NCI-H146 treated with DMSO at 0.1 percent for 48 hours (cell line): ENCODE results near the gene KRT14.
"Not testable (repeated sequence)": the region's sequence is repeated elsewhere in the genome, so short reads cannot be mapped to it uniquely, and the experiment has no call there.

Source experiments
- DNase-seq: peaks from one replicate; lab custom pipeline; 2025; ENCODE audit not compliant: unreplicated experiment; lab: John Stamatoyannopoulos, UW

KRT14 gene

DNA sequence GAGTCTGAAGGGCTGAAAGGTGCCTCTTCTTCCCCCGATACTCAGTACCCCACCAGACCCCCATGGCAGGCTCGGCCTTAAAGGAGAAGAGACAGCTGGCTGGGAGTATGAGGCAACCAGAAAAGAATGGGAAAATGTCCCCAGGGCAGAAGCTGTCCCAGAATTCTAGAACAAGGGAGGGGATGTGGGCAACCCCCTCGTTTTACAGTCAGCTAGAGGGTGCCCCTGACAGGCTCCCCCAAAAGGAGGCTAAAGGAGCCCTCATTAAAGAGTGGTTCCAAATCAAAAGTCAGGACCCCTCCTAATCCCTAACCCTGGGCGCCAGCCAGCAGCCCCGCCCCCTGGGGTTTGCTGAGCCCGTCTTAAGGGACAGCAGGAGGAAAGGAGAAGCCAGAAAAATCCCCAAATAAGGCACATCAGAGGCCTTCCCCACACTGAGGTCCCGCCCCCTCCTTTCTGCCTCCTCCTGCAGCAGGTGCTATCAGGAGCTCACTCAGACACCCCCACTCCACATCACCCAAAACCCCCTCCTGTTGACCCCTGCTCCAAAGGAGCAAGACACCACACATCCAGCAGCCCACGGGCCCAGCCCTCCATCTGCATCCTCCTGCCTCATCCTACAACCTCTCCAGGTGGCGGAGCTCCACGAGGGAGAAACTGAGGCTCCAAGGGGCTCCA lies 36.6 kb upstream of the KRT14 start:
- not testable (repeated sequence) for DNase-seq

DNA sequence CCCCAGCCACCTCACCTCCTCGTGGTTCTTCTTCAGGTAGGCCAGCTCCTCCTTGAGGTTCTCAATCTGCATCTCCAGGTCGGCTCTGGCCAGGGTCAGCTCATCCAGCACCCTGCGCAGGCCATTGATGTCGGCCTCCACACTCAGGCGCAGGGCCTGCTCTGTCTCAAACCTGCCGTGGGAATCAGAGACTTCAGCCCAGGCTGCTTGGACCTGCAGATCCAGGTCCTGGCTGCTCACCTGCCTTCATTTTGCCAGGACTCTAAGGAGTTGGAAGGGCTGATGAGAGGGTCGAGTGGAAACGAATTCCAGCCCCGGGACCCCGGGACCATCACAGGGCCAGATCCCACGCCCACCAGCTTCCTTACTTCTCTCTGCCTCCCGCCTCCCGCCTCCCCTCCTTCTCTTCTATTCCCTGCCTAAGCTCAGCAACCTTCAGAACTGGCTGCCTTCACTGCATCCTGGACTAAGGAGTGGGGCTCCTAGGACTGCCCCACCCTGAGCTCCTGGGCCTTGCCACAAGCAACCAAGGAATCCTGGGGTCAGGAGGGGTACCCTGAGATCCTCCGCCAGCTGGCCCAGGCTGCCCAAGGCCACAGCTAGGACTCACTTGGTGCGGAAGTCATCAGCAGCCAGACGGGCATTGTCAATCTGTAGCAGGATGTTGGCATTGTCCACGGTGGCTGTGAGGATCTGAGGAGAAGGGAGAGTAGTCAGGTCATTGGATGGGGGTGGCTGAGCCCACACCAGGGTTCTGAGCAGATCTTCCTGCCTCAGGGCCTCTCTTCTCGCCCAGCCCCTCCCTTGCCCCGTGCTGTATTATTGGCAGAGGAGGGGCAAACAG lies 35.9 kb upstream of the KRT14 start:
- not testable (repeated sequence) for DNase-seq

DNA sequence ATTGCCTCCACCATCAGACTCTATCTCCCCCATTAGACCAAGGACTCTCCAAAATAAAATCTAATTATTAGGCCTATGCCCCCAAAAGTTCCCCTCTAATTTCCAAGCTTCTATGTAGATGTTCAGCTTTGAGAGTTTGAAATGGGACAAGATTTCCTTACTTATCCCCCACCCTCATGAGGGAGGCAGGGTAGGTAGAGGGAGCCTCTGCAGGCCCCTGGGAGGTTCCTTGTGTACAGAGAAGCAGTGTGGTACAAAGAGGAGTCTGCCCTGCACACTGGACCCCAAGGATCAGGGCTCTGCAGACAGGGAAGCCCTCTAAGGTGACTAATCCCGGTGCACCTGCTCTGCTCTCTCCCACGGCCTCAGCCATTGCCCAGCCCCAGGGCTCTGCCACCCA lies 35.2 kb upstream of the KRT14 start:
- no peak for DNase-seq

DNA sequence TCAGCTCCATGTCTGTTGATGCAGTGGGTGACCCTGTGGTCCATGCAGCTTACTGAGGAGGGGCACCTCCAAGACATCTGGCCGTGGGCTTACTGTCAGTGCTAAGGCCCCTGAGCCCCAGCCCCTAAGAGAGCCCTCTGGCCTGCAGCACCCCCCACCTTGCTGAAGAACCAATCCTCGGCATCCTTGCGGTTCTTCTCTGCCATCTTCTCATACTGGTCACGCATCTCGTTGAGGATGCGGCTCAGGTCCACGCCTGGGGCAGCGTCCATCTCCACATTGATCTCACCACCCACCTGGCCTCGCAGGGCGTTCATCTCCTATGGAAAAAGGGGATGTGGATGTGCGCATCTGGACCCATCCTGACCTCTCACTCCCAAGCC lies 34.7 kb upstream of the KRT14 start:
- DNase-seq: not testable (repeated sequence)

DNA sequence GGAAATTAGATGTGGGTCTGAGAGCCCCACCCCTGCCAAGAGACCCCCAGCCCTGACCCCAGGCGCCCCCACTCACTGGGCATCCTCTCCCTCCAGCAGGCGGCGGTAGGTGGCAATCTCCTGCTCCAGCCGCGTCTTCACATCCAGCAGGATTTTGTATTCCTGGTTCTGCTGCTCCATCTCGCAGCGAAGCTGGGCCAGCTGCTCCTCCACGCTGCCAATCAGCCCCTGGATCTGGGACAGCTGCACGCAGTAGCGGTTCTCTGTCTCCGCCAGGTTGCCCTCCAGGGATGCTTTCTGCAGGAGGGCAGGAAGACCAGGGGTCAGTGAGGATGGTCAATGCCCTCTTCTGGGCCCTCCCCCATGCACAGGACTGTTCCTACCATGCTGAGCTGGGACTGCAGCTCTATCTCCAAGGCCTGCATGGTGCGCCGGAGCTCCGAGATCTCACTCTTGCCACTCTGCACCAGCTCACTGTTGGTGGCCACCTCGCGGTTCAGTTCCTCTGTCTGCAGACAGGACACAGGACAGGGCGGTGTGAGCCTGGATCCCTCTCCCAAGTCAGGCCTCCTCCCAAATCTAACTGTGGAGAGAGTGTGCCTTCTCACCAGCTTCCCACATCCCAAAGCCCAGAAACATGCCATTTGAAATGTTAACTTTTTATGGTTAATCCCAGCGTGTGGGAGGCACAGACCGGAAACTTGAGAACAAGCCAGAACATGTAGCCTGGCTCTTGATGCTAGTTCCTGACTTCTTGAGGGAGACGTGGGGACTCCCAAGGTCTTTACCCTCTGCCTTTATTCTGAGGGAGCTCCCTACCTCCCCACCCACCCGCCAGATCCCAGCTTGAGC lies 34.1 kb upstream of the KRT14 start:
- no peak for DNase-seq

DNA sequence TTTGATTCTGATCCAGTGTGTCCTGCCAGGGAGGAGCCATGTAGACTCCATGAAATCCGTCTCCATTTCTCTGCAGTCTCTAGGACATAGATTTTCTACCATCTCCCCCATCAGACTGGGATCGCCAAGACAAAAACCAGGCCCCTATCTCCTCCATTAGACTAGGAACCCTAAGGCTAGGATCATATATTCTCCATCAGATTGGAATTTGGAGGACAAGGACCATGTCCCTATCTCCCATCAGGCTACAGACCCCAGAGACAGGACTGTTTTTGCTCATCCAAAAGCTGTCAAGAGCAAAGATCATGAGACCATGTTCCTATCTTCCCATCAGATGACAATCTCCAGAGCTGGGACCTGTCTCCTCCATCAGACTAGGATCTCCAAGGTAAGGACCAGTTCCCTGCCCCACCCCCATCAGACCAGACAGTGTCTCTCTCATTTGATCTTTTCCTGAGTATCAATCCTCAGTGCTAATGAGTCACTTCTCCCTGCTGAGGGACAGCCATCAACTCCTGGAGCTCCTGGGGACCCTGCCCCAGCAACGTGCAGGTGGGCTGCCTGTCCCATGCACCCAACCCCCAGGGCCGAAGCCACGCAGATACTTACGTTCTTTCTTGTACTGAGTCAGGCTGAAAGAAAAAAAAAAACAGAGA lies 33.4 kb upstream of the KRT14 start:
- DNase-seq: not testable (repeated sequence)

DNA sequence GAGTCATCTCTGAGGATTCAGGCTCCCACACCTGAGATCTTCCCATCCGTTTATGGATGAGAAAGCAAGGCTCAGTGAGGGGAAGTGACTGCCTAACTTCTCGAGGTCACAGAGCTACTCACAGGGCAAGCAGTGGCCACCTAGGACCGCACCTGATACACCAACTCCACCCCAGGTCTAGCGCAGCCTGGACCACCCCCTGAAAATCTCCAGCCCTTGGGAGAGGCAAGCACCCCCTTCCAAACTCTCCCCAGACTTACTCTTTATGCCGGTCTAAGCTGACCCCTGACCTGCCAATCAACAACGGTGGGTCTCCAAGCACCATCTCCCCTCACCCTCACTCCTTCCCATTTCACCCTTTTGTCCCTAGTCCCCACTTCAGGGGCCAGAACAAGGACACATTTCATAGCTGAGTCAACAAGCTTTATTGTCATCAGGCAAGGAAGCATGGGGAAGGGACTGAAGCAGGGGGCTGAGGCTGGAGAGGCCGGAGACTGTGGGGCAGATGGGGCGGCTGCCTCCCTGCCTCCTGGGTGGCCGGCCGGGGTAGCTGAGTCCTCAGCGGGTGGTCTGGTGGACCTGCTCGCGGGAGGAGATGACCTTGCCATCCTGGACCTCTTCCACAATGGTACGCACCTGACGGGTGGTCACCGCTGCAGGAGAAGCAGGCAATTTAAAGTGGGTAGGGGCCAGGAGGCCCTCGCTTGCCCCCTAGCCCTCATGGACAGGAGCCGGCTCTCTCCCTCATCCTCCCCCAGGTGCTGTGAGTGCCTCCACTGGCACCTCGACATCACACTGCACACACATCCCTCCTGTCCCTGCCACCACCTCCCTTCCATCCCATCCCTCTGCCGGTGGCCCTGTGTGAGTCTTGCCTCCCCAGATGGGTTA lies 32.6 kb upstream of the KRT14 start:
- no peak for DNase-seq

DNA sequence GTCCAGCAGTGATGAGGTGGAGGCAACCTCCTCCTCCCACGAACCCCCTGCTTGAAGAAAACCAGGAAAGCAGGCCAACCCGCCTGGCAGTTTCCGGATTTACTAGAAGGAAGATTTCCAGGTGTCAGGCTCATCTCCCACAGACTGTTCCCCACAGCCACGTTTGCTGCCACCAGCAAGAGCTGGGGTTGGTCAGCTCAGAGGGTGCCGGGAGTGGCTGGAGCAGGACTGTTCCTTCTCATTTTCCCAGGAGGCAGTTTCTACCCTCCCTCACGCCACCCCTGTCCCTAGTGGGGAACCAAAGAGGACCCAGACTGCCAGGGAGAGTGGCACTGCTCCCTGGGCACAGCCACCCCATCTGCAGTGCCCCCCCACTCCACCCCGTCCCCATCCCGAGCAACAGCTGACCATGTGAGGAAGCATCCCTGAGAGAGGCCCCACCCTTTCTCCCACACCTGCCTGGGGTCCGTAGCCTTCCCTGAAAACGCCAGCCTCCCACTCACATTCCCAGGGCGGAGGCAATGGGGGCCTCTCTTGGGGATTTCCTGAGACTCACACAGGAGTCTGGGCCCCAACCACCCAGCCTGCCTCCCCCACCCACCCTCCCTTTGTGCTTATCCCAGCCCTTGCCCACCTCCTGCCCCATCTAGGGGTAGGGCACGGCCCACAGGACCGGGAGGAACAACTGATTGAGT lies 31.8 kb upstream of the KRT14 start:
- DNase-seq: no peak

DNA sequence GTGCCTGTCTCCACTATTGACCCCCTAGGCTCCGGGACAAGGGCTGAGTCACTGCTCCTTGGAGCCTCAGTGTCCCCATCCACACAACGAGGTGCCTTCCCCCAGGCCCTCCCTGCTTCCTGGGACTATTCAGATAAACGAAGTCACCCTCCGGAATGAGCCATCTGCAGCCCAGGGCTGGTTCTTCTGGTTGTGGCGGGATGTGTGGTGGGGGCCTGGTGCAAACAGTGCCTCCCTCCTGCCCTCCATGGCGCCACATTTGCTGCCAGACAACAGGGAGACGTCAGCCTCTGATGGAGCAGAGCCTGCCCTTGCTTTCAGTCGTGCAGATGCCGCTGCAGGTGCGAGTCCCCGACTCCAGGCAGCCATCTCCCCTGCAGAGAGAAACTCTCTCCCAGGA lies 31.0 kb upstream of the KRT14 start:
- no peak for DNase-seq

DNA sequence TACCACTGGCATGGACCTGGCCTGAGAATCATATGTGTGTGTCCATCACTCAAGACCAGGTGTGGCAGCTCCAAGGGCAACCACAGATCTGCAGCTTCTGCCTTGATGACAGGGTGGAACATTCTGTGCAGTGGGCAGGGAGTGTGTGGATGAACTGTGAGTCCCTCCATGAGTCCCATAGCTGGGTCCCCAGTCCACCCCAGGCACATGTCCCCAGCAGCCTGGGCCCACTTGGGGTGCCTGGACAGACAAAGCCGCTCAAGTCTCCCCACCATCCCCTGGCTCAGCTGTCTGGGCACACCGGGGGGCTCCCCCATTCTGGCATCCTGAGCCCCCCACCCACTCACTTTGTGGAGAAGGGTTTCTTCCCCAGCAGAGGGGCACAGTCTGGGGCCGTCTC lies 30.4 kb upstream of the KRT14 start:
- no peak for DNase-seq

DNA sequence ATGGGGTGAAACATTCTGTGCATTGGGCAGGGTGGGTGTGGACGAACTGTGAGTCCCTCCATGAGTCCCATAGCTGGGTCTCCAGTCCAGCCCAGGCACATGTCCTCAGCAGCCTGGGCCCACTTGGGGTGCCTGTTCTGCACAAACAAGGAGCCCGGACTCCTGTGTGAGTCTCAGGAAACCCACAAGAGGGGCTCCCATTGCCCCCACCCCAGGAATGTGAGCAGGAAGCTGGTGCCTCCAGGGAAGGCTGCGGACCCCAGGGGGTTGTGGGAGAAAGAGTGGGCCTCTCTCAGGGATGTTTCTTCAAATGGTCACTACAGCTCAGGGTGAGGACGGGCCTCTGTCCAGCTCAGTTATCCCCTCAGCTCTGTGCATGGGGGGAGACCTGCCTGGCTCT lies 29.8 kb upstream of the KRT14 start:
- DNase-seq: not testable (repeated sequence)

DNA sequence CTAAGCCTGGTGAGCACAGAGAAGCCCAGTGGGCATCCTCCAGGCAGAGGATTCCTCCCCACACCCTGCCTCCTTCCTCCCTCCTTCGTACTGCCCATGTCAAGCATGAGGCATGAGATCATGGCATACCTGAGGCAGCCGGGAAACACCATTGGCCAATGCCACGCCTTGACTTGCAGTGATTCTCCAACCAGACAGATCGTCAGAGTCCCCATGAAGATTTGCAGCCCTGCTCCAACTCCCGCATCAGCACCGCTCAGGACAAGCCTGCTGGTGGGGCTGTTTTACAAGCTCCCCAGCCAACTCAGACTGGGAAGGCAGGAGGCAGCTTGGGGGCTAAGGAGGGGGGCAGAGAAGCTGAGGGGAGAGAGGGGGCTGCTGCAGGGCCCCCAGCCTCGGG lies 28.8 kb upstream of the KRT14 start:
- DNase-seq: peak; percentile 26

DNA sequence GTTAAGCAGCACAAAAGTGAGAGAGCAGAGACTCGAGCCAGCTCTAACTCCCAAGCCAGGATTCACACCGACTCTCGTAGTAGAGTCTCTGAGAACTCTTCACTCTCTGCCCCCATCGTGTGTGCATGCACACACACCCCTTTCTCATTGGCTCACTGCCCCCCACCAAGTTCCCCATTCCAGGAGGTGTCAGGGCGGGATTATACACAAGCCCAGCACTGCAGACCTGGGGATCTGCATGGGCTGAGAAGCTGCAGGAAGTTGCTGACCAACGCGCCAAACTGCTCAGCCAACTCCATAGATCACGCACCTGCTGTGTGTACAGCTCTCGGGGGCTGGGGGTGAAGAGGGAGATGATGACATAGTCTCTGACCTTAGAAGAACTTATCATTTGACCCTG lies 28.1 kb upstream of the KRT14 start:
- DNase-seq: not testable (repeated sequence)

DNA sequence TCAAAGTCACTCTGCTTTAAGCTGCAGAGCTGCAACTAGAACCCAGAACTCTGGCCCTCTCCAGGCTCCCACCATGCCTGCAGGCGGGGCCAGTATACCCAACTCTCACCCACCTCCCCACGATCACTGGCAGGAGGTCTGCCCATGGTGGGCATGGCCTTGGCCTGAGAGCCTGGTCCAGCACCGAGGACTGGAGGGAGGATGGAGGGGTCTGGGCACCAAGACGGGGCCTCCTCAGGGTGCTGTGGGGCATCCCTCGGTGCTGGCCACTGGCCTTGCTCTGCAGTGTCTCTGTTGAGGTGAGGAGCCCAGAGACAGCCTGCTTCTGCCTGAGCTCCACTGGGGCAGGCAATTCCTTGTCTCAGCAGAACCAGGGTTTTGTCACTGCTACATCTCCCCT lies 27.4 kb upstream of the KRT14 start:
- no peak for DNase-seq

DNA sequence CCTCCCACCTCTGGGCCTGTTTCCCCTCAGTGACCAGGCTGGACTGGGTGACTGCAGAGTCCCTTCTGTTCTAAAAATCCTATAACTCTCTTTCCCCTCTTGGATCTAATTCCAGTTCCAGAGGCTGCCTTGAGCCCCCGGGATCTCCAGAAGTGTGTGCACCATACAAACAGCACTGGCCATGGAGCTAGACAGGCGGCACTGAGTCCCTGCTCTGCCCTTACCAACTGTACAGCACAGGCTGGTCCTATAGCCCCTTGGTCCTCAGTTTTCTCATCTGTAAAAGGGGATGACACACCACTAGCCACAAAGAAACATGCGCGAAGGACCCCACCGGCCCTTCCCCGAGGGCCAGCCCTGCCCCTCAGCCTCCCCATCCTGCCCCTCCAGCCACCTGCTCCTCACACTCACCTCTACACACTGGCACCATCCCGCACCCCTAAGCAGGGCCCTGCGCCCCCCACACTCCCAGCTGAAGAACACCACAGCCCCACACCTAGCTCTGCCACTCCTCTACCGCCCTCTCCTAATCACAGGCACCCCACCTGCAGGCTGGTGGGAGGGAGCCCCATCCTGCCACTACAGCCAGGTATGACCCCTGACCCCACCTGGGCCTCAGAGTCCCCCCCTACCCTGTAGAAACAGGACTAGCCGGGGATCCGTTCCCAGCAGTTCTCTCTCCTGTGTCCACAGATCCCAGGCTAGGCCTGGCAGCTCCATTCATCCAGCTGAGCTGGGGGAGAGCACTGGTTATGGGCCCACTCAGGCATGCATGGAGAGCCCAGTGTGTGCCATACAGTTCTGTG lies 26.8 kb upstream of the KRT14 start:
- no peak for DNase-seq

DNA sequence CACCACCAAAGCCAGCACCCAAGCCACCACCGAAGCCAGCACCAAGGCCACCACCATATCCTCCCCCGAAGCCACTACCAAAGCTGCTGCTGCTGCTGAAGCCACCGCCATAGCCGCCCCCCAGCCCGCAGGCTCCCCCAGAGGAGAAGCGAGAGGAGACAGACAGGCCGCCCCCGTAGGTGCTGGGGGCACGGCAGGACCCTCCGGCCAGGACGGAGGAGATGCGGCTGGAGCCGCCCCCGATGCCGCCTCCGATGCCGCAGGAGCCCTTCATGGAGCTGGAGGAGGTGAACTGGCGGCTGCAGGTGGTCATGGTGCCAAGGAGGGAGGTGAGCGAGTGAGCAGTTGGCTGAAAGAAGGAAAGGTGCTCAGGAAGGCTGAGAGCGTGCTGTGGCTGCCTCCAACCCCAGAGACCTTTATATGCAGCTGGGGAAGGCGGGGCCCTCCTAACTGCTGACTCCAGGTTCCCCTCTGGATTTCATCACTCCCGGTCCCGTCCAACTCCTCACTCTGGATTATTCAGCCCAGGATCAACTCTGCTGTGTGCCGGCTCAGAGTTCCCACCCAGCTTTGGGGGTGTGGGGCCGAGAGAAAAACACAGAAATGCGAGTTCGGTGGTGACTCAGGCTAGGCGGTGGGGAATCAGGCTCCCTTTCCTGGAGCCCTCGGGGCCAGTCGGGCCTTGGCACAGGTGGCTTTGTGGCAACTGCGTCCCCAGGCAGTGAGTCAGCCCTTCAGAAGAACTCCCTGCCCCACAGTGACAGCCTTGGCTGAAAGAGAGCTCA lies 25.9 kb upstream of the KRT14 start, which contains the start of gene KRT16:
Gene KRT16, minus strand, starts transcription at position 392 of the 785 bp plus-strand sequence. Its CDS starts 79 bp downstream, at position 313.
- DNase-seq: not testable (repeated sequence)

DNA sequence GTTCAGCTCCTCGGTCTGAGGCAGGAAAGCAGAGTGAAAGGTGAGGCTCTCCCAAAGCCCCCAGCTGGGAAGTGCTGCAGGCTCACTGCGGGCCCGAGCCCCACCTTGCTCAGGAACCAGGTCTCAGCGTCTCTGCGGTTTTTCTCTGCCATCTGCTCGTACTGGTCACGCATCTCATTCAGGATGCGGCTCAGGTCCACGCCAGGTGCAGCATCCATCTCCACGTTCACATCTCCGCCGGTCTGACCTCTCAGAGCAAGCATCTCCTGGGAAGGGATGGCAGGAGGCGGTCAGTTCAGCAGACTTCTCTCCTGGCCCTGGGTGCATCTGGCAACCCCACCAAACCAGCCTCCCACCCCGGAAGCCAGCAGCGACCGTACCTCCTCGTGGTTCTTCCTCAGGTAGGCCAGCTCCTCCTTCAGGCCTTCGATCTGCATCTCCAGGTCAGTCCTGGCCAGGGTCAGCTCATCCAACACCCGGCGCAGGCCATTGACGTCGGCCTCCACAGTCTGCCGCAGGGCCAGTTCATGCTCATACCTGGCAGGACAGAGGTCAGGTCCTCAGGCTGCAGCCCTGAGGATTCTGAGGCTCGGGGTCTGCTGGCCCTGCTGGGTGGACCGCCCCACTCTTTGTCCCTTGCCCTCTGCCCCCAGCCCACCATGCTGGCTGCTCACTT lies 24.4 kb upstream of the KRT14 start:
- no peak for DNase-seq
